ENCODE data around the gene DHX8.

DHX8 gene

GRCh38 chr17:43524945-43525575 lies 41.3 kb downstream of the DHX8 start:
- DNase-seq (ENCODE audit: low read depth): no peak

GRCh38 chr17:43526886-43527648 lies 43.3 kb downstream of the DHX8 start:
- no peak for DNase-seq (ENCODE audit: low read depth)

GRCh38 chr17:43528319-43528987 lies 44.7 kb downstream of the DHX8 start:
- DNase-seq (ENCODE audit: low read depth): no peak

GRCh38 chr17:43528988-43529814 lies 45.4 kb downstream of the DHX8 start:
- DNase-seq (ENCODE audit: low read depth): no peak

GRCh38 chr17:43529947-43530287 lies 46.1 kb downstream of the DHX8 start:
- DNase-seq (ENCODE audit: low read depth): no peak

GRCh38 chr17:43530288-43531081 lies 46.7 kb downstream of the DHX8 start:
- peak; percentile 68 for DNase-seq (ENCODE audit: low read depth)

- no peak for DNase-seq (ENCODE audit: low read depth)
Observed at GRCh38 chr17:43531082-43531378, 47.3 kb downstream of the DHX8 start.

- DNase-seq (ENCODE audit: low read depth): peak; percentile 69
Observed at GRCh38 chr17:43531955-43532354, 48.2 kb downstream of the DHX8 start.

GRCh38 chr17:43532581-43532980 lies 48.8 kb downstream of the DHX8 start:
- DNase-seq (ENCODE audit: low read depth): no peak

- DNase-seq (ENCODE audit: low read depth): no peak
Observed at GRCh38 chr17:43533699-43534098, 49.9 kb downstream of the DHX8 start.

GRCh38 chr17:43534909-43535308 lies 51.1 kb downstream of the DHX8 start:
- no peak for DNase-seq (ENCODE audit: low read depth)

- DNase-seq (ENCODE audit: low read depth): peak; percentile 67
Observed at GRCh38 chr17:43536236-43536992, 52.6 kb downstream of the DHX8 start.

GRCh38 chr17:43540821-43541674 lies 57.3 kb downstream of the DHX8 start:
- no peak for DNase-seq (ENCODE audit: low read depth)

GRCh38 chr17:43542859-43543258 lies 59.1 kb downstream of the DHX8 start:
- DNase-seq (ENCODE audit: low read depth): no peak

- peak; percentile 29 for DNase-seq (ENCODE audit: low read depth)
Observed at GRCh38 chr17:43543300-43543699, 59.5 kb downstream of the DHX8 start.

GRCh38 chr17:43543771-43544575 lies 60.2 kb downstream of the DHX8 start:
- no peak for DNase-seq (ENCODE audit: low read depth)

- DNase-seq (ENCODE audit: low read depth): peak; percentile 77
Observed at GRCh38 chr17:43545383-43545632, 61.5 kb downstream of the DHX8 start.

- DNase-seq (ENCODE audit: low read depth): peak; percentile 97
Observed at GRCh38 chr17:43546319-43547188, 62.8 kb downstream of the DHX8 start, which contains the start of gene ETV4. Gene ETV4, minus strand, starts transcription at chr17:43546340. Its CDS starts 723 bp downstream, at chr17:43545617.

Data from ELR (cell line).